Fibroblast of skin of left quadriceps (primary cell): Measurements from ENCODE around the gene VMAC.
"Not testable (repeated sequence)": the region's sequence is repeated elsewhere in the genome, so short reads cannot be mapped to it uniquely, and the experiment has no call there.

Experiments
- DNase-seq, 2 experiments: peaks; one replicate each; pipeline ENCODE4 v3.0.0-alpha.2; 2013; ENCODE audit warnings: low read depth in 2 of 2

The VMAC gene

DNA sequence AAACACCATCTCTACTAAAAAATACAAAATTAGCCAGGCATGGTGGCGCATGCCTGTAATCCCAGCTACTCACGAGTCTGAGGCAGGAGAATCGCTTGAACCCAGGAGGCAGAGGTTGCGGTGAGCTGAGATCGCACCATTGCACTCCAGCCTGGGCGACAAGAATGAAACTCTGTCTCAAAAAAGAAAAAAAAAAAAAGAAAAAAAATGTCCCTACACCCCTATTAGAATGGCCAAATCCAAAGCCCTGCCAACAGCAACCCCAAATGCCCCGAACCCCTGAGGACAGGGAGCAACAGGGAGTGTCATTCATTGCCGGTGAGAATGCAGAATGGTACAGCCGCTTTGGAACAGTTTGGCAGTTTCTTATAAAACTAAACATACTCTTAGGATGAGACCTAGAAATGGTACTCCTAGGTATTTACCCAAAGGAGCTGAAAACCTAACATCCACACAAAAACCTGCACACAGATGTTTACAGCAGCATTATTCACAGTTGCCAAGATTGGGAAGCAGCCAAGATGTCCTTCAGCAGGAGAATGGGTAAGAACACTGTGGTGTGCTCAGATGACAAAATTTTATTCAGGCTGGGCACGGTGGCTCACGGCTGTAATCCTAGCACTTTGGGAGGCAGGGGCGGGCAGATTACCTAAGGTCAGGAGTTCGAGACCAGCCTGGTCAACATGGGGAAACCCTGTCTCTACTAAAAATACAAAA, 21.4 kb upstream of the VMAC start:
- not testable (repeated sequence) for DNase-seq

DNA sequence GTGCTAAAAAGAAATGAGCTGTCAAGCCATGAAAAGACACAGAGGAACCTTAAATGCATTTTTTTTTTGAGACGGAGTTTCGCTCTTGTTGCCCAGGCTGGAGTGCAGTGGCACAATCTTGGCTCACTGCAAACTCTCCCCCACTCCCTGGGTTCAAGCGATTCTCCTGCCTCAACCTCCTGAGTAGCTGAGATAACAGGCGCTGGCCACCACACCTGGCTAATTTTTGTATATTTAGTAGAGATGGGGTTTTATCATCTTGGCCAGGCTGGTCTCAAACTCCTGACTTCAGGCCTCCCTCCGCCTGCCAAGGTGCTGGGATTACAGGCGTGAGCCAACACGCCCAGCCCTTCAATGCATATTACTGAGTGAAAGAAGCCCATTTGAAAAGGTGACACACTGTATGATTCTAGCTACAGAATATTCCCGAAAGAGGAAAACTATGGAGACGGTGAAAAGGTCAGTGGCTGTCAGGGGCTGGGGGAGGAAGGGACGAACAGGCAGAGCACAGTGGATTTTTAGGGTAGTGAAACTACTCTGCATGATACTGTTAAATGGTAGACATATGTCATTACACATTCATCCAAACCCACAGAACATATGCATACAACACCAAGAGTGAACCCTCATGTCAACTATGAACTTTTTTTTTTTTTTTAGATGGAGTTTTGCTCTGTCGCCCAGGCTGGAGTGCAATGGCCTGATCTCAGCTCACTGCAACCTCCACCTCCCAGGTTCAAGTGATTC, 20.4 kb upstream of the VMAC start:
- not testable (repeated sequence) for DNase-seq

- DNase-seq: no peak
Observed at GRCh38 chr19:5889288-5889971, 15.2 kb upstream of the VMAC start.

- no peak for DNase-seq
Observed at GRCh38 chr19:5890099-5890498, 14.6 kb upstream of the VMAC start.

DNA sequence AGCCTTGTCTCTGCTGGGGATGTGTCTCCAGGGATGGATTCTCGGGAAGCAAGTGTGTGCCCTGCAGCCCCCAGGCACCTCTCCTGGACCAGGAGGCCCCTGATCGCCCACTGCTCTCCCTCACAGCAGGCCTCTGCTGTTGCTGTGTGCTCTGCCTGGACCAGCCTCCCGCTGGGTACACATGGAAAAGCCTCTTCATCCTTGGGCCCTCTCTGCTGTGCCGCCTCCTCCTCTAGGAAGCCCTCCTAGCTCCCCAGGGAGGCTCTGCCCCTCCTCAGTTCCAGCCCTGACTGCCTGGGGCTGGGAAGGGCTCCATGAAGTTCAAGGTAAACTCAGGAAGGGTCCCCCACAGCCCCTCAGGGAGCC, 13.1 kb upstream of the VMAC start:
- no peak for DNase-seq

DNA sequence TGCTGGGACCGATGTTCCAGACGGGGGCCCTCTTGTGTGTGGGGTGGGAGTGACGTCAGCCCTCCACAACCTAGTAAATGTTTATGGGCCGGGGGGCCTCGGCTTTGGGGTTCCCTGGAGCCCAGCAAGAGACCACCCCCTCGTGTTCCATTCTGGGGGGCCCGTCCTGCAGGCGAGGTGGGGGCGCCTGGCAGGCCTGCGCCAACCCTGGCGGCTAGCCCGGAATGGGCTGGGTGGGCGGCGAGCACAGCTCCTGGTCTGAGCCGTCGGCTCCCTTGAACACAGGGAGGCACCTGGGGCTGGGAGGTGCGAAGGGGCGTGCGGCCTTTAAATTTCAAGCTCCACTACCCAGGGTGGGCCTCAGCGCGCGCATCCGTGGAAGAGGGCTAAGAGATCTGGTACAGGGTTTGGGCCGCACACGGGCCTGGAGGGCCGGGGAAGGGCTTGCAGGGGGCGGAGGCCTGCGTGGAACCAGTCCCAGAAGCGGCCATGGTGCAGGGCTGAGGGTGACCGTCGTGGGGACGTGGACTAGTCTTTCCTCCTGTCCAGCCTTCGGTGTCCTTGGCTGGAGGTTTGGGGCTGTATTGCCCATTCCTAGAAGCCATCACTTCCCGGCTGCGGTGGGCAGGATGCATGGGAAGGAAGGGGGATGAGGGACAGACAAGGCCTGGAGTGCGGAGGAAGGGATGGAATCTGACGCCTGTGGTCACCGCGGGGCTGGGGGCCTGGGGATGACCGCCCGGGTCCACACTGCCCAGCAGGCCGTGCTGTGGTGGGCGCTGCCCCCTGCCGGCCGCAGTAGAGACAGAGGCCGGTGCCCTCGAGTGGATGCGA, 12.5 kb upstream of the VMAC start:
- no peak for DNase-seq

DNA sequence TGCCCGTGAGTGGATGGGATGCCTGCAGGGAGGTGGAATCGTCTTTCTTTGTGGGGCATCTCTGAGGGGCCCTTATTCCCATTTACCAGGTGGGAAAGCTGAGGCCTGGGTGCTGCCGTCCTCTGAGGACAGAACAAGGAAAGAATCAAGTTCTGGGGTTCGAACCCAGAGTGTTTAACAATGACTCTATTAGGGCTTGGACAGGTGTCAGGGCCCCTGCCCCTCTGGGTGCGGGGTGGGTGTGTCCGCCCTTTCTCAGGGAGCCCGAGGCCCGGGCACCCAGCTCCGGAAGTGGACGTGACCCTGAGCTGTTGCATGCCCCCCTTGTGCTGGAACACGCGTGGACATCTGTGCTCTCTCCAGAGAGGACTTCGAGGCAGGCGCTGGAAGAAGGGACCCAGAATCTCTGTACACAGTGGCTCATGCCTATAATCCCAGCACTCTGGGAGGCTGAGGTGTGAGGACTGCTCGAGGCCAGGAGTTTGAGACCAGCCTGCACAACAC, 11.8 kb upstream of the VMAC start:
- no peak for DNase-seq

DNA sequence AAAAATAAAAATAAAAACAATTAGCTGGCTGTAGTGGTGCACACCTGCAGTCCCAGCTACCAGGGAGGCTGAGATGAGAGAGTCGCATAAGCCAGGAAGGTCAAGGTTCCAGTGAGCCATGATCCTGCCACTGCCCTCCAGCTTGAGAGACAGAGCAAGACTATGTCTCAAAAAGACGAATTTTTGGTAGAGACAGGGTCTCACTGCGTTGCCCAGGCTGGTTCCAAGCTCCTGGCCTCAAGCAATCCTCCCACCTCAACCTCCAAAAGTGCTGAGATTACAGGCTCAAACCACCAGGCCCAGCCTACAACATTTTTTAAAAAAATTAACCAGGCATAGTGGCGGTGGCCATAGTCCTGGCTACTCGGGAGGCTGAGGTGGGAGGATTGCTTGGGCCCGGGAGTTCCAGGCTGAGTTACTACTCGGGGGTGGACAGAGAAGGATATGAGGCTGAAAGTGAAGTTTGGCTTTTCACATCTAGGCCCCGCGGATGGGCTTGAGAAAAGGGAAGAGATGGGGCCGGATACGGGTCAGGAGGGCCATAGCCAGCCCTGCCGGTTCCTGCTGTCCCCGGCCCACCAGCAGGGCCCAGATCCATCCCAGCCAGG, 11.3 kb upstream of the VMAC start:
- DNase-seq: no peak

DNA sequence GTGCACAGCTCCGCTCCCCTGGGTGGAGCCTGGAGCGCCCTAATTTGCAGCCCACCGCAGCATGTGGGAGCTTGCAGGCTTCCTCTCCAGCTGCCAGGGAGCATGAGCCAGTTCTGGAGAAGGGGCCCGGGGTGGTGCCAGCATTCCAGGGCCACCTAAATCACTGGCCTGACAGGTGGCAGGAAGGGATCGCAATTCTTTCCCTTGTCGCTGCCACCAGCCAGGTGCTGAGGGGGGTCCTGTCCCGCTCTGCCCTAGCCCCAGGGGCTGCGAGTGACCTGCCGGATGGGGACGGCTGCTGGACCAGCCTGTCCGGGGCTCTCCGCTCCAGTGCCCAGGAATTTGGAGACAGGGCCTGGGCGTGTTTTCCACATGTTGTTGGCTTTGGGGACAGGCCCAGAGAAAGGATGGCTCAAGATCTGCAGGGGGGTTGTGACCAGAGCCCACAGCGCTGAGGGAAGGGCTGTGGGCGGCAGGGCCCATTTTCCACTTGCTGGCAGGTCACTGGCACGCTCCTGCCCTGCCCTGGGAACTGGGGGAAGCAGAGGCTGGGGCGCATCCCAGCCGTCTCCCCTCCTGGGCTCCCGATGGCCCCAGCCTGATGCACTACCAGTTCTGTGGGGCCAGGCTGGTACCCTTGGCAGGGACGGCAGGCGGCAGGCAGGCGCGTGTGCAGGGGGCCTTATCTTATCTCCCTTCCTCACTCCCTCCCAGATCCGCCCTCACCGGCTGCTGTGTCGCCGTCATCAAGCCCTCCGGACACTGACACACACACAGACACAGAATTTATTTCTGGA, 10.6 kb upstream of the VMAC start:
- no peak for DNase-seq

GRCh38 chr19:5894704-5895349, 9.8 kb upstream of the VMAC start:
- DNase-seq: no peak

GRCh38 chr19:5895409-5895808, 9.3 kb upstream of the VMAC start:
- no peak for DNase-seq

DNA sequence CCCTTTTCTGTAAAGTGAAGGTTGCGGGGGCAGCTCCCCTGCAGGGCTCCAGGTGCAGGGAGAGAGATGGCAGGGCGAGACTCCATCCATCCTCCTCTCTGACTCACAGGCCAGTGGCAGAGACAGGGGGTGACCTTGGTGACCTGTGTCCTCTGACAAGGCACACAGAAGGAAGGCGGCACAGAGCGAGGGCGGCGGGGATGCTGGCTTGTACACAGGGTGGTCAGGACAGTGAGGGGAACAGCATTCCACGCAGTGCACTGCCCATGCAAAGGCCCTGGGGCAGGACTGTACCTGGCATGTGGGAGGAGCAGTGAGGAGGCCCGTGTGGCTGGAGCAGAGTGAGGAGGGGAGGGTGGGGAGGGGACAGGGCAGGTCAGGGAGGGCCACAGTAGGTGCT, 8.8 kb upstream of the VMAC start:
- DNase-seq: no peak

- no peak for DNase-seq
Observed at GRCh38 chr19:5896365-5897076, 8.2 kb upstream of the VMAC start.

DNA sequence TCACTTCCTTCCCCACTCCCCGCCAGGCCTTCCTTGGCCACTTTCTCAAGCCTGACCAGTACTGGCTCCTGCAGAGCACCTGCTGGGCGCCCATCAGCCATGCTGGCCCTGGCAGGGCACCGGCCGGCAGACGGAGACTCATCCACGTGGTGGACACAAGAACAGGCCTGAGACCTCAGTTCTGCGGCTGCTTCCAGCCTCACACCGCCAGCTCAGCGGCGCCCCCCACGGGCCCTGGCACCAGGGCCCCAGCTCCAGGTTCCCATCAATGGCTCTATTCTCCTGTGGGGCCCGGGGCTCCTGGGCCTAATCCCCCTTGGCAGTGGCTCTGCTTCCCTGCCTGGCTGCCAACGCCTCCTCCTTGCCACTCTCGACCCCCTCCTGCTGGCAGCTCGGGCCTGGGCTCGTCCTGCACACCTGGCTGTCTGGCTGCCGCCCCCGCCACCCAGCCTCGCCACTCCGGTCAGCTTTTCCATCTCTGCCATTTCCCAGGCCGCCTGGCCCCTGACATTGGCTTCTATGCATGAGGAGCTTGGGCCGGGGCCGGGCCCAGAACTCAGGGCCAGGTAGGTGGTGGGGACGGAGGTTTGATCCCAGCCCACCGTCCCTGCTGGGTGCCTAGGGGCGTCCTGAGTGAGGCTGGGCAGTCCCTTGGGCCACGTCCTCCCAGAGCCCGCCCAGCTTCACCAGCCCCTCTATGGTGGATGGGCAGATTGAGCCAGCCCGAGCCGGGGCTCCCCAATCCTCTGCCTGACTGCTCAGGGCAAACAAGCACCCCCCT, 7.3 kb upstream of the VMAC start:
- no peak for DNase-seq

- no peak for DNase-seq
Observed at GRCh38 chr19:5899728-5900526, 4.7 kb upstream of the VMAC start.

DNA sequence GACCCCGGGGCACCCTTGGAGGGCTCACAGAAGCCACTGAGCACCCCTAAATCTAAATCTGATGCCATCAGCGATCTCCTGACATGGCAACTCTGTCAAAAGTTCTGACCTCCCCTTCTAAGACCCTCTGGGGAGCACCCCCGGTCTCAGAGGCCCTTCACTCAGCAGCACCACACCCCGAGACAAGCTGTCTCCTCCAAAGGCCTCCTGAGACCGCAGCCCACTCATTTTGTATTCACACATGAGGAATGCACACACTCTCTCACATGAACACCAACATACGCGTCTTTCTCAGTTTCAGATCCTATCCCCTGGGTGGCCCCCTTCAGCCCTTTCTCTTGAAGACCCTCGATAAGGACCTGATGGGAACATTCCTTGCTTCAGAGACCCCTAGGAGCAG, 3.7 kb upstream of the VMAC start:
- DNase-seq: no peak

- DNase-seq: peak; percentile 9 to 20
Observed at GRCh38 chr19:5903056-5903623, 1.5 kb upstream of the VMAC start.
